Epithelial cell of prostate (primary cell): ENCODE data around the gene TMEM44.
A peak's percentile ranks its signal among the peaks of the same experiment; 100 is the strongest.

Experiments used
- DNase-seq: peaks from one replicate; pipeline ENCODE4 v3.0.0-alpha.2; 2011; ENCODE audit warnings: low read depth, low spot score
- H3K27ac ChIP-seq: fragments of 450-650 bp; 2 replicates; pipeline ENCODE4 v1.5.1; 2017; ENCODE audit warnings: mild to moderate bottlenecking

The TMEM44 gene

DNA sequence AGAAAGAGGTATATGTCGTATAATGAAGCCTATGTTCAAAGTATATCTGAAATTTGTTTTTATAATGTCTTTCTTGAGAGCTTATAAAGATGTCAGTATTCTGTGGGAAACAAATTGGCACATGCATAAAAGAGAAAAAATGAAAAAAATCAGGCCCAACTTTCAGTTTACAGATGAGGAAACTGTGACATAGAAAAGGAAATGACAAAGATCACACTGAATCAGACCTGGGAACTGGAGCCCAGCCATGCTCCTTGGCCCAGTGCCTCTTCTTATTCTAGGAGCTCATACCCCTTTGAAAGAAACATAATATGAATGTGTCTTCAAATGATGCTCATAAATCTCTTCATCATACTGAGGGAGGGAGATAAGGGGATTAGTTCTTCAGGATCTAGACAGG, 48.4 kb downstream of the TMEM44 start:
- DNase-seq, result no peak
- peak overlapping the region; percentile 82 for H3K27ac ChIP-seq

DNA sequence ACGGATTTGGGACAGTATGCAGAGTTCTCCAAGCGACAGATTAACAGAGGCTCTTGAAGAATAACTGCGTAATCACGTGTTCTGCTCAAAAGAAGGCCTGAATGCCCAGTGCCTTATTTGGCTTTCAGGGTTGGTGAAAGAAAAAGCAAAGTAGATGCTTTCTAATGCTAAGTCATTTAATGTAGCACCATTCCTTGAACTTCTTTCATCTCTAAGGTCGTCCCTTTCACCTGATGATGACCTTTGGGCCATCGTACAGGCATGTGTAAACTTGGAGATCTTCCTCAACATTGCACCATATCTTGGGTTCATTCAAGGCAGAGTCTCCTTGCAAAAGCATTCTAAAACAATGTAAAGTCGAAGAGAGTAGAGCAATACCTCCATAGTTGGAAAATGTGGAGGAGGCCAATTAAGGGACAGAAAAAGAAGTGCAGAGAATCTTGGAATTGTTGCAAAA, 48.9 kb downstream of the TMEM44 start:
- no peak for DNase-seq
- H3K27ac ChIP-seq, result peak overlapping the region; percentile 82

DNA sequence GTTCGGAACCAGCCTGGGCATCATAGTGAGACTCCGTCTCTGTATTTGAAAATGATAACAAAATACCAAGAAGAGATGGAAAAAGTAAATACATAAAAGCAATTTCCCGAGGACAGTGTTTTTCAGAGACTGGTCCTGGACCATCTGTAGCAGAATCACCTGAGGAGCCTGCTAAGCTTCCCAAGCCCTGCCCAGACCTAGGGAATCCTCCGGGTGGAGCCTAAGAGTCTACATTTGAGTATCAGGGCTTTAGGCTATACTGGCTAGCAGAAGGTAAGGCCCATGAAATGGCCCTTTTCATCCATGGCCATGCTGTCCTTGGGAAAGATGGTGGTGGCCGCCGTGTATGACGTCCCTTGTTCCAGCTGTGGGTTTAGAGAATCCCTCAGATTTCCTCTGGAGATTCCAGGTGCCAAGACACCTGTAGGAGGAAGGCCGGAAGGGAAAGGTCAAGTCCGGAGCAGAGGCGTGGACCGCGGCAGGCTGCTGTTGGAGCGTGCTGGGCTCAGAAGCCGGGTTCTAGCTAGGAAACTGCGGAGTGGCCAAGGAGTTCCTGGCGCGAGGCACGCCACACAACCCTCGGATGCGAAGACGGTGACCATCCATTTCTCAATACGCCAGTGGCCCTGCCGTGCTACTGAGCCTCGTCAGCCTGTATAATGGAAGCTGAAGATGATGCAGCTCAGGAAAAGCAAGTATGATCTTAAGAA, 50.9 kb downstream of the TMEM44 start:
- H3K27ac ChIP-seq, result no peak overlapping the region
- DNase-seq, result no peak

DNA sequence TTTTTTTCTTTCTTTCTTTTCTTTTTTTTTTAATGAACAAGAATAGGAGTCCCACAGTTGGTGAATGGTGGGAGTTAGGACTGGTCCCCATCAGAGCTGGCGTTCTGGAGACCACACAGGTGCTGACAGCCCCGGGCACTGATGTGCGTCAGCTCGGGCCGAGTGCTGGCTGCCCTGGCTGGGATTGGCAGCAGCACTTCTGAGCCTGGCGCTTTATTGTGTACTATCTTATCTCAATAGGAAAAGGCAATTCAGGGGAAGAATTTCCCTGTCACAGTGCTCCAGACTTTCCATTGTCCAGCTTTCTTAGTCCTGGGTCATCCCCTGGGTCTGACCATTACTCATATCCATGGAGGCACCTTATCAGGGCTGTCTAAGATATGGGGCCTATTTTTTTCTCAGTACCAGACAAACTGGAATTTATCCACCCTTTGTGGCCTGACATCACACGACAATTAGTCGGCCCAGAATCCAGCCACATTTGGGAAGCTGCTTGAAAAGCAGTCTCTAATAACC, 54.1 kb downstream of the TMEM44 start:
- DNase-seq, result no peak
- no peak overlapping the region for H3K27ac ChIP-seq

DNA sequence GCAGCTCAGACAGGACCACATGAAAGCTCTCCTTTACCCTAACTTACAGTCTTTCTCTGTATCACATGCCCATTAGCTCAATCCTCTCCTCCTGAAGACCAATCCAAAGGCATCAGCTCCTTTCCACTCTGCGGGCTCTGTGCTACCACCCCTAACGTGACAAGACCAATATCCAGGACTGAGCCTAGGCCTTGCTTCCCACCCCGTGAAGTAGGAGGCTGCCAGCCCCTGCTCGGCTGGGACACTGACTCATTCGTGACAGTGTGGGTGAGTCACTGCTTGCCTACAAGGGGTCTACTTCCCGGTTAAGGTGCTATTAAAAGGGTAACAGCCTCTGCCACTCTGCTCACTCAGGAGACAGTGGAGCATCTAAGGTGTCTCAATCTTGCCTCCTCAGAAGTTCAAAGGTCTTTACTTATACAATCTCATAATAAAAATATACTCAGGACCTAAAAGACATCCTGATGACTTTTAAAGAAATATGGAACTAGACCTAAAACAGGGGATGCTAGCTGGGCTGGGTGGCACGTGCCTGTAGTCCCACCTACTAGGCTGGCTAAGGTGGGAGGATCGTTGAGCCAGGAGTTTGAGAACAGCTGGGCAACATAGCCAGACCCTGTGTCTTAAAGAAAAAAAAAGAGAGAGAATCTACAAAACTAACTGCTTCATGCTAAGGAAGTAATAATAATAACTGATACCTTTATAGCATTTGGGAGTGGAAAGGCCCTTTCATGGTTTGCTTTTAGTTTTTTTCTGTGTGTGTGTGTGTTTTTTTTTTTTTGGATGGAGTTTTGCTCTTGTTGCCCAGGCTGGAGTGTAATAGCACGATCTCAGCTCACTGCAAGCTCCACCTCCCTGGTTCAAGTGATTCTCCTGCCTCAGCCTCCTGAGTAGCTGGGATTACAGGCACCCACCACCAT, 55.0 kb downstream of the TMEM44 start:
- H3K27ac ChIP-seq, result peak overlapping the region; percentile 22
- no peak for DNase-seq

DNA sequence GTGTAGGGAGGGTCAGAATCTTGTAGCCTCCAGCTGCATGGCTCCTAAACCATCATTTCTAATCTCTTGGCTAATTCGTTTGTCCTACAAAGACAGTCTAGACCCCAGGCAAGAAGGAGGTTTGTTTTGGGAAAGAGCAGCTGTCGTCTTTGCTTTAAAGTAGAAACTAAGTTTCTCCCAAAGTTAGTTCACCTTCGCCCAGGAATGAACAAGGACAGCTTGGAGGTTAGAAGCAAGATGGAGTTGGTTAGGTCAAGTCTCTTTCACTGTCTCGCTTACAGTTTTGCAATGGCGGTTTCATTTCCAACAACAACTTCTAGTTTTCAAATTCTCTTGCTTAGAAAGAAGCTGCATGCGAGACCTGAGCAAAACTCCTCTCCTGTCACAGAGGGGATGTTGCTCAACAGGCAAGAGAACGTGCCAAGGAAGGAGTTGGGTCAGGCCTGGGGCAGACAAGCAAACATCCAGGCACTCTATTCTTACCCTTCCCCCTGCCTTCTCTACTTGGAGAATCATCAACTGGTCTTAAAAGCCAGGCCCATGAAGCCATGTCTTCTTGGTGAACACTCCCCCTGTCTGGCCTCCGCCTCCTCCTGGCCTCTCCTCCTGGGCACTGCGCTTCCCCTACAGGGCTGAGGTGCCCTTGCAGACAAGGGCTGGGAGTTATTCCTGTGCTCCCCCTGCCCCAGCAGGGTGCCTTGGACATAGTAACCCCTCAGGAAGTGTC, 57.6 kb downstream of the TMEM44 start:
- DNase-seq, result no peak
- H3K27ac ChIP-seq, result peak overlapping the region; percentile 68

DNA sequence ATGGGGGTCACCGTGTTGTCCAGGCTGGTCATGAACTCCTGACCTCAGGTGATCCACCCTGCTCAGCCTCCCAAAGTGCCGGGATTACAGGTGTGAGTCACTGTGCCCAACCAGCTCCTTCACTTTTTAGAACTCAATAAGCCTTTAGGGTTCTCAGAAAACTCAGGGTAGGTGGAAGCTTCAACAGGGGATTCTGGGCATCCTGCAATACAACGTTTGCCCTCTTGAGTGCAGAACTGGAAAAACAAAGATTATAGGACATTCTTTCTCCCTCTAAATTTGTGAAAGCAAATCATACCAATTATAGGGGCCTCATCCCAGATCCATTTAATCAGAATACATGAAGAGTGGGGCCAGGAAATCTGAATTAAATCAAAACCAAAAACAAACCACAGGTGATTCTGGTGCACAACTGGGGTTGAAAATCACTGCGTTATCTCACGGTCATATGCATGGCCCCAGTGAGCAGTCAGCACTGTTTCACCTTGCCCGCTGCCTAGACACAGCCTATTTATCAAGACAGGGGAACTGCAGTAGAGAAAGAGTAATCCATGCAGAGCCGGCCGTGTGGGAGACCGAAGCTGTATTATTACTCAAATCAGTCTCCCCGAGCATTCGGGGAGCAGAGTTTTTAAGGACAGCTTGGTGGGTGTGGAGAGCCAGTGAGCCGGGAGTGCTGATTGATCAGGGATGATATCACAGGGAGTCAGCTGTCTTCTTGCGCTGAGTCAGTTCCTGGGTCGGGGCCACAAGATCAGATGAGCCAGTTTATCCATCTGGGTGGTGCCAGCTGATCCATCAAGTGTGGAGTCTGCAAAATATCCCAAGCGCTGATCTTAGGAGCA, 58.4 kb downstream of the TMEM44 start:
- DNase-seq, result no peak
- peak overlapping the region; percentile 68 for H3K27ac ChIP-seq

DNA sequence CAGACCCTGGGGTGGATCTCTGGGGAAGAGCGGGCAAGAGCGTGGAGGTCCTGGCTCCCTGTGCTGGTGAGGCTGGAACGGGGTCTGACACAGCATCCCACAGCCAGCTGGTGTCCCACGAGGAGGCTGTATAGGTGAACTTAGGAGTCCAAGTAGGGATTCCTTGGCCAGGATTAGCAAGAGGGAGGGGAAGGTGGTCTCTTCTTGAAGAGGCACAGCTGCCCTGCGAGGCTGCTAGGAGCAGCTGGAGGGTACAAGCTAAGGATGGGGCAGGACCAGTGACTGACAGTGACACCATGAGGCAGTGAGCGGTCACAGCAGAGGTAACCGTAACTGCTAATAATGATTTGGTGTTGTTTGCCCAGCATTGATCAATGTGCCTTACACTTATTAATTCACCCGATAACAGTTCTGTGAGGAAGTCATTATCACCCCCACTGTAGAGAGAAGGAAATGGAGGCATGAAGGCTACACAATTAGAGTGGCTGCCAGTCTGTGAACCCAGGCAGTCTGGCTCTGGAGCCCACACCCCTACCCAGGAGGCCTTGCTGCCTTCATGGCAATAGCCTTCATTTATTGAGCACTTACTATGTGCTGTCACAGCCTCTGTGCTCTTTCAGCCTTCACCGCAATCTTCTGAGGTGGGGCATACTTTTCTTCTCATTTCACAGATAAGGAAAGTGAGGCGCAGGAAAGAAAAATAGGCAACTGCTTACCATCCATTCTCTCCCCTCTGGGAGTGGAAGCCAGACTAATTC, 59.4 kb downstream of the TMEM44 start:
- DNase-seq, result no peak
- H3K27ac ChIP-seq, result peak overlapping the region; percentile 68

DNA sequence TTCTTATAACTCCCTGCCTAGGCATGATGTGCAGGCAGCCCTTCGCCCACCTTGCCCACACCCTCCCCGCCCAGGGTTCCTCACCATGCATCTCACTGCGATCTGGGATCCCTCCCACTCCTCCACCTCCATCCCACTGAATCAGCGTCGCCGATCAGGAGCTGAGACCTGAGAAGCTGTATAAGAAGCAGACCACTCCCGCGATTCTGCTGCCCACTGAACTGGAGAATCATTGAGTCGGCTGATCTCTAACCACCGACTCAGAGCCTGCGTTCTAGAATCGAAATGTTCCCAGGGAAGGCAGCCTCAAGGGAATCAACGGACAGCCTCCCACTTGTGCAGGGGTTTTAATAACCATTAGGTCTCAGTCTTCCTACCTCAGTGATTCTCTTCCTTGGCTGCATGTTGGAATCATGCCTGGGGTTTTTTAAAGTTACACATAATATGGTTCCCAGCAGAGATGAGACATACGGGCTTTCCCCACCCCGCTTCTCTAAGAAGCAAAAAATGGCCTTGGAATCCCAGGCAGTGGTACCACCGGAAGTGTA, 60.2 kb downstream of the TMEM44 start:
- DNase-seq, result no peak
- no peak overlapping the region for H3K27ac ChIP-seq

DNA sequence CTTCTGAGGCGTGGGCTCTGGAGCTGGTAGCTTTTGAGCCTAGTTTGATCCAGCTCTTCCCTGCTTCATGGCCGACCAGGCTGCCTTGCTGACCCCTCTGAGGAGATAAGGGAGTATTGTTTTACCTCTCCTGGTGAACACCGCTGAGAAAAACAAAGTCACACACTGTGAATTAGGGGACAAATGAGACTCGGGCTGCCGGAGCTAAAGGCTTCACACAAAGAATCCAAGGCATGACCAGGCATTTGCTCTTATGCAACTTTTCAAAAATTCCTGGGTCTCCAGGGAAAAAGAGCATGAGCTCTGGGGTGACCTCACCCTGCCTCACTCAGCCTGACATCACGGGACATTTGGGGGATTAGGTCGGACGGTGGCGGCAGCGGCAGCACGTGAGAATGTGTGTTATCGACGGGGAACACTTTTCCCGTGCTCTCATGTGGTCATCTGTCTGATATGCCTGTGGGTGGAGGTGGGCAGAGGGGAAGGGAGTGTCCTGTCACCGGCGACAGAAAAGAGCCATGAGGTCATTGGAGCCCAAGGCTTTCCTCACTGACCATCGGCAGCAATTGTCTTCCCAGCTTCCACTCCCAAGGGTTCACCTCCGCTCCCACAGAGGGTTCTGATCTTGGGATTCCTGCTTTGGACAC, 61.0 kb downstream of the TMEM44 start:
- DNase-seq, result no peak
- H3K27ac ChIP-seq, result peak overlapping the region; percentile 3

DNA sequence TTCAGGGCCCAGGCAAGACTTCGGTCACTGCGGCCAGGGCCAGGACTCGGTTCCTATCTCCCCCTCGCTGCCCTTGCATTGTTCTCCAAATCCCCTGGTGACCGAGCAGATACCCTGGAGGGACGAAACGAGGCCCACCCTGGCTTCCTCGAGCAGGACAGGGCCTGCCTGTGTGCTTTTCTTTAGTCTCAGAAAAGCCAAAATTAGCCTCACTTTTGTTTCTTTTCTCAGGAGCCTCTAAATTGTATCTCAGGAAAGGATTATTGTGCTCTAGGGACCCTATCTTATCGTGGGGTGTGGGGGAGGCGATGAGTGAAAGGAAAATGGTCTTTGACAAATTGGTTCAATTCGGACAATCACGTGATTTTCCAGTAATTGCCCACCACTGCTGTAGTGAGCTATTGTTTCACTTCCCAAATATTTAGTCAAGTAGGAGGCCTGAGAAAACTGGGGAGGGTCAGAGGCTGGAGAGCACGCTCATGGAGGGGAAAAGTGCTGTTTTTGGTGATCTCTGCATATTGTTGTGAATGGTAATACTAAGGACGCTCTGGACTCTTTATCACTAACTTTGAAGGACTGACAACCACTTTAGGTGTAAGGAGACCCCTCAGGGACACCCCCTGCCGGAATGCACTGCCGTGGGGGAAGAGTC, 61.6 kb downstream of the TMEM44 start:
- H3K27ac ChIP-seq, result peak overlapping the region; percentile 3
- DNase-seq, result no peak

DNA sequence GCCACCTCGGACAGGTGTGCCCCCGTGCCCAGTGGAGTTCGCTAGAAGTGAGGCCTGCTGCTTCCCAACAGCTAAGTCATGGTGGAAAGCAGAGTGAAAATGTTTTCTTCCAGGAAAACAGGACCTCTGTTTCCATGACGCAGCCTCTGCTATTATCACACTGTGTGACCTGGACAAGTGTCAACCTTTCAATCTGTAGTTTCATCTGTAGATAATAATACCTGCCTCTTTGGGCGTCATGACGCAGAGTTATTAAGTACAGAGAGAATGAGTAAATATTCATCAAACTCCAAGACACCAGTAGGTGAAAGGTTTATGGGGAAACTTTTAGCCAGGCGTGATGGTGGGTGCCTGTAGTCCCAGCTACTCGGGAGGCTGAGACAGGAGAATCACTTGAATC, 62.3 kb downstream of the TMEM44 start:
- no peak for DNase-seq
- H3K27ac ChIP-seq, result no peak overlapping the region

DNA sequence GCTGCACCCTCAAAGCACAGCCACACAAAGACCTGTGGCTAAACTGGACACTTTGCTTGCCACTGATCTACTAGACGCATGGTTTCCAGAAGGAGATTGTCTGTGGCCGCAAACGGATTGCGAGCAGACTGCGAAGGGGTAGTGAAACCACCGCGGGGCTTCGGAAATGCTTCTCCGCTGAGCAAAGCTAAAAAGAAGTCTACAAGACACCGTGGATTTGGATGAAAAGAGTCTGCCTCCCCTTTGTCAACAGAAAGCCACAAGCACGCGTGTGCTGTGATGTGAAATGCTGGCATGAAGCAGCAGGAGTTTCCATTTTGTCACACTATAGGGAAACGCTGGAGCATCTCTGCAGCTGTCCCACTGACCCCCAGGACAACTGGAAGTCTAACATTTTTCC, 63.0 kb downstream of the TMEM44 start:
- no peak overlapping the region for H3K27ac ChIP-seq
- no peak for DNase-seq

DNA sequence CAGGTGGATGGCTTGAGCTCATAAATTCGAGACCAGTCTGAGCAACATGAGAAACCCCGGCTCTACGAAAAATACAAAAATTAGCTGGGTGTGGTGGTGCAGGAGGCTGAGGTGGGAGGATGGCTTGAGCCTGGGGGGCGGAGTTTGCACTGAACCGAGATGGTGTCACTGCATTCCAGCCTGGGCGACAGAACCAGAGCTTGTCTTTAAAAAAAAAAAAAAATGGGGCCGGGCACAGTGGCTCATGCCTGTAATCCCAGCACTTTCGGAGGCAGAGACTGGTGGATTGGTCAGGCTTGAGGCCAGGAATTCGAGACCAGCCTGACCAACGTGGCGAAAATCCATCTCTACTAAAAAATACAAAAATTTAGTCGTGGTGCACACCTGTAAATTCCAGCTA, 64.0 kb downstream of the TMEM44 start:
- no peak for DNase-seq
- no peak overlapping the region for H3K27ac ChIP-seq

DNA sequence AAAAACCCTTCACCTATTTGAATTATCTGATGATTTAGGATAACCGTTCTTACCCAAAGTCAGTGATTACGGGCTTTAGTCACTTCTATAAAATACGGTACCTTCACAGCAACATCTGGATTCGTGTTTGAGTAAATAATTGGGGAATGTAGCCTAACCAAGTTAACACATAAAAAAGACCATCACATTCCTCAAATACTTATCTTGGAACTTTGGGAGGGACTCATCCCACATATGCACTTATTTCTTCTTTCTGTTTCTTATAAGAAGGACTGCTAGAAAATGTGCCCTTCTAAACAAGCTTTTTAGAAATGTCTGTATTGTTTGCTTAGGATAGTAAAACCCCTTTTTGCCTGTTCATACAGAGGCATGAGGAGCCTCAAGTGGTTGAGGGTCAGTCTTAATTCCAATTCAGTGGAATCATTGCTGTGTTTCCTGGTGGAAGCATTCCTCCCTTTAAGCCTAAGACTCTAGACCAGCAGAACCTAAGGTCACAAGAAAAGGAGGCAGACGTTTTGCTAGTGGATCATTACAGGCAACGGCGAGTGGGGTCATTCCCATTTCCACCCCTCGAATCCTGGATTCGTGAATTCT, 67.5 kb downstream of the TMEM44 start:
- no peak overlapping the region for H3K27ac ChIP-seq
- DNase-seq, result no peak

DNA sequence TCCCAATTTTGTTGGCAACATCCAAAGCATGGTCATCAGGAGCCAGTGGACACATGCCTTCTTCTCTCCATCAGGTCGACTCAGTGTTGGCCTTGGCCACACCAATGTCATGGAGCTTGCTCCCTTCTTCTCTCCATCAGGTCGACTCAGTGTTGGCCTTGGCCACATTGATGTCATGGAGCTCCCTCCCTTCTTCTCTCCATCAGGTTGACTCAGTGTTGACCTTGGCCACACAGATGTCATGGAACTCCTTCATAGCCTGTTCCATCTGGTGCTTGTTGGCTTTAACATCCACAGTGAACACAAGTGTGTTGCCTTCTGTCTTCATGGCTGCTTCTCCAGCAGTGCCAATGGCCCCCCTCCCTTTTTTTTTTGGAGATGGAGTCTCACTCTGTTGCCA, 70.2 kb downstream of the TMEM44 start:
- no peak overlapping the region for H3K27ac ChIP-seq
- DNase-seq, result no peak

DNA sequence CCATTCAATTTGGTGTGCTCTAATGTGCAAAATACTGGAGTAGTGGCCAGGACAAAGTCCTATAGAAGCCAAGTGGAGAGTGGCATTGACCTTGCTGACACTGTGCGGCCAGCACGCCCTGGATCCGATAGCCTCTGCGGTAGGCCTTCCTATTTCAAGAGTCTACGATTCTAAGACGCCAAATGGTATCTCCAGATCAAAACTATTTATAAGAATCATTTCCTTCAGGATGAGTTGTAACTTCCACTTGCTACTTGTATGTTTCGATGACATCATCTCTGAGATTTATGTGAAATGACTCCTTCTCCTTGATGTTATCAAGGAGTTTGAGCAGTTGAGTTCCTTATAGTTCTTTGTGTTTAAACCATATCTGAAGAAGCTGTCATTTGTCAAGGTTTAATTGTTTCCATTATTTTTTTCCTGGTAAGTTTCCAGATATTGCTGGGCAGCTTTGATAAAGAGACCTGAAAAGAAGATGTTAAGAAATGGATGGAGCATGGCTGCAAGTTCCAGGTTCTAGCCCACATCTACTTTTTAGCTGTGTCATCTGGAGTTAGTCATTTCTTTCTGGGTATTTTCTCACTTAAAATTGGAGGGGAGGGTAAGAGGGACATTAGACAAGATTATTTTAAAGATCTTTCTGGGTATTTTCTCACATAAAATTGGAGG, 71.8 kb downstream of the TMEM44 start:
- H3K27ac ChIP-seq, result peak overlapping the region; percentile 51
- DNase-seq, result peak; percentile 71
